ENCODE measurements around the gene DICER1.

- no peak for TF ChIP-seq CTCF (IDR thresholded peaks at IDR 0.05)
- no peak for TF ChIP-seq ZFX (IDR thresholded peaks at IDR 0.05; ENCODE audit: borderline replicate concordance)
Measured at GRCh38 chr14:95128140-95128539, 29.2 kb downstream of the DICER1 start.
